CD4-positive, alpha-beta T cell treated with Interleukin-6 at 100 ng/mL for 8 hours (primary cell): ENCODE measurements around the gene NKX2-3.

Experiments
- DNase-seq: peaks from one replicate; pipeline ENCODE4 v3.0.0-alpha.2; 2020; ENCODE audit warnings: mixed read lengths, low spot score

NKX2-3 gene

GRCh38 chr10:99537989-99538917 lies 5.5 kb downstream of the NKX2-3 start:
- no peak for DNase-seq

- no peak for DNase-seq
Observed at GRCh38 chr10:99539120-99539519, 6.4 kb downstream of the NKX2-3 start.

- no peak for DNase-seq
Observed at GRCh38 chr10:99539820-99540219, 7.1 kb downstream of the NKX2-3 start.

GRCh38 chr10:99540306-99540656 lies 7.5 kb downstream of the NKX2-3 start:
- DNase-seq = no peak

GRCh38 chr10:99540657-99541531 lies 8.2 kb downstream of the NKX2-3 start:
- no peak for DNase-seq

GRCh38 chr10:99544322-99544721 lies 11.6 kb downstream of the NKX2-3 start:
- no peak for DNase-seq

GRCh38 chr10:99548041-99548530 lies 15.3 kb downstream of the NKX2-3 start:
- DNase-seq = no peak

GRCh38 chr10:99551158-99551557 lies 18.4 kb downstream of the NKX2-3 start:
- no peak for DNase-seq

GRCh38 chr10:99551616-99552015 lies 18.9 kb downstream of the NKX2-3 start:
- no peak for DNase-seq

GRCh38 chr10:99555371-99555770 lies 22.6 kb downstream of the NKX2-3 start:
- DNase-seq = no peak

GRCh38 chr10:99555825-99556523 lies 23.2 kb downstream of the NKX2-3 start:
- DNase-seq = no peak

- no peak for DNase-seq
Observed at GRCh38 chr10:99557044-99557443, 24.3 kb downstream of the NKX2-3 start.

GRCh38 chr10:99558708-99559107 lies 26.0 kb downstream of the NKX2-3 start:
- DNase-seq = no peak

- peak; percentile 19 for DNase-seq
Observed at GRCh38 chr10:99560277-99561126, 27.8 kb downstream of the NKX2-3 start.

GRCh38 chr10:99562631-99563030 lies 29.9 kb downstream of the NKX2-3 start:
- DNase-seq = no peak

- DNase-seq = no peak
Observed at GRCh38 chr10:99564361-99564760, 31.6 kb downstream of the NKX2-3 start.

GRCh38 chr10:99565166-99565565 lies 32.4 kb downstream of the NKX2-3 start:
- no peak for DNase-seq

- no peak for DNase-seq
Observed at GRCh38 chr10:99569253-99569939, 36.7 kb downstream of the NKX2-3 start.

- no peak for DNase-seq
Observed at GRCh38 chr10:99569961-99570360, 37.2 kb downstream of the NKX2-3 start.

GRCh38 chr10:99571816-99572215 lies 39.1 kb downstream of the NKX2-3 start:
- no peak for DNase-seq

- no peak for DNase-seq
Observed at GRCh38 chr10:99573790-99574189, 41.0 kb downstream of the NKX2-3 start.
